Cardiac atrium fibroblast (primary cell): ENCODE data around the gene MRPL34. TPM values are rescaled to one million over a fixed set of nuclear protein-coding genes. Genes with fewer than 3 reads are reported as not detected.

Experiments used
- total RNA-seq: library from RNA; depleted of rRNA; stranded (reverse); fragments of >200 nt; gene quantifications from 2 replicates; pipeline ENCODE4 v1.2.3, GENCODE V29; 2015

Gene MRPL34
- total RNA-seq, result 45.9 and 70.3 TPM in 2 replicates

GRCh38 chr19:17305517-17306284, at the start of gene MRPL34:
Gene MRPL34, plus strand, starts transcription at chr19:17305872. Its CDS starts 21 bp downstream, at chr19:17305893.

GRCh38 chr19:17264641-17264979, 41.1 kb upstream of the MRPL34 start, which contains the start of gene USHBP1:
Gene USHBP1, minus strand, starts transcription at chr19:17264745. Its CDS starts 446 bp downstream, at chr19:17264299.

GRCh38 chr19:17266975-17267788, 38.5 kb upstream of the MRPL34 start, which contains the start of gene BABAM1:
Gene BABAM1, plus strand, starts transcription at chr19:17267443. Its CDS starts 1,364 bp downstream, at chr19:17268807.

GRCh38 chr19:17281391-17282304, 24.0 kb upstream of the MRPL34 start, which contains the start of gene ANKLE1:
Gene ANKLE1, plus strand, starts transcription at chr19:17281901. Its CDS starts 20 bp downstream, at chr19:17281921.

GRCh38 chr19:17303167-17303939, 2.3 kb upstream of the MRPL34 start, which contains the start of gene ABHD8:
Gene ABHD8, minus strand, starts transcription at chr19:17303425. Its CDS starts 1,809 bp downstream, at chr19:17301616.

GRCh38 chr19:17309198-17309964, 3.7 kb downstream of the MRPL34 start, which contains the start of gene DDA1:
Gene DDA1, plus strand, starts transcription at chr19:17309563. Its CDS starts 92 bp downstream, at chr19:17309655.

GRCh38 chr19:17334414-17335409, 29.0 kb downstream of the MRPL34 start, which contains the start of gene ANO8:
Gene ANO8, minus strand, starts transcription at chr19:17334855. Its CDS starts 185 bp downstream, at chr19:17334670.

GRCh38 chr19:17336872-17337674, 31.4 kb downstream of the MRPL34 start, which contains the start of gene GTPBP3:
Gene GTPBP3, plus strand, starts transcription at chr19:17337553. Its CDS starts 59 bp downstream, at chr19:17337612.

Other genes starting within 250 kb of the MRPL34 start
- gene HAUS8, start 230.4 kb upstream of the MRPL34 start, total RNA-seq, result 2.4 and 3.8 TPM in 2 replicates
- 39.5 and 53.3 TPM in 2 replicates for gene MYO9B, start 230.1 kb upstream of the MRPL34 start, total RNA-seq
- 19.9 and 31.4 TPM in 2 replicates for gene USE1, start 90.5 kb upstream of the MRPL34 start, total RNA-seq
- 6.2 and 6.7 TPM in 2 replicates for gene OCEL1, start 79.6 kb upstream of the MRPL34 start, total RNA-seq
- gene NR2F6, start 60.0 kb upstream of the MRPL34 start, total RNA-seq, result 39.9 and 62.5 TPM in 2 replicates
- 0.36 and 0.81 TPM in 2 replicates for gene USHBP1, start 41.1 kb upstream of the MRPL34 start, total RNA-seq
- 64.3 and 84.5 TPM in 2 replicates for gene BABAM1, start 38.4 kb upstream of the MRPL34 start, total RNA-seq
- 0.49 TPM in 1 of 2 replicates, not detected in the other for gene ANKLE1, start 24.0 kb upstream of the MRPL34 start, total RNA-seq
- gene ABHD8, start 2.4 kb upstream of the MRPL34 start, total RNA-seq, result 7.3 and 7.8 TPM in 2 replicates
- gene DDA1, start 3.7 kb downstream of the MRPL34 start, total RNA-seq, result 25.3 and 47.7 TPM in 2 replicates
- 0.97 and 2.5 TPM in 2 replicates for gene ANO8, start 29.0 kb downstream of the MRPL34 start, total RNA-seq
- gene GTPBP3, start 31.7 kb downstream of the MRPL34 start, total RNA-seq, result 12.5 and 16.7 TPM in 2 replicates
- 1.1 and 3.6 TPM in 2 replicates for gene PLVAP, start 71.5 kb downstream of the MRPL34 start, total RNA-seq
- not detected in 2 replicates for gene CCDC194, start 88.3 kb downstream of the MRPL34 start, total RNA-seq
- gene BST2, start 99.8 kb downstream of the MRPL34 start, total RNA-seq, result 1.6 TPM in 1 of 2 replicates, not detected in the other
- gene MVB12A, start 114.2 kb downstream of the MRPL34 start, total RNA-seq, result 92.5 and 110 TPM in 2 replicates
- gene TMEM221, start 142.8 kb downstream of the MRPL34 start, total RNA-seq, result not detected in 2 replicates
- not detected in 2 replicates for gene NXNL1, start 155.1 kb downstream of the MRPL34 start, total RNA-seq
- 17.0 and 35.4 TPM in 2 replicates for gene SLC27A1, start 164.7 kb downstream of the MRPL34 start, total RNA-seq
- 77.9 and 99.3 TPM in 2 replicates for gene PGLS, start 205.8 kb downstream of the MRPL34 start, total RNA-seq
- gene COLGALT1, start 249.8 kb downstream of the MRPL34 start, total RNA-seq, result 90.6 and 114 TPM in 2 replicates